Small intestine (tissue), 7 donors: ENCODE measurements around the gene NCAPD2. TPM values are rescaled to one million over a fixed set of nuclear protein-coding genes. Genes with fewer than 3 reads are reported as not detected.

ENCODE experiments used
- DNase-seq, 2 donors: peaks; one replicate each; pipeline versions ENCODE4 v3.0.0 to v3.0.0-alpha.2; 2013
- FAIRE-seq: peaks from 2 replicates; lab custom pipeline; 2012; peaks lifted over from hg19 to GRCh38; lab: Jason Lieb, UNC
- H3K27ac ChIP-seq, 3 donors: one replicate each; pipeline ENCODE4 v1.5.1; 2013; ENCODE audit warnings: low read length in 2 of 3, mild to moderate bottlenecking in 2 of 3, control low read depth in 1 of 3, inconsistent platforms in 1 of 3, low read depth in 1 of 3, moderate library complexity in 1 of 3
- H3K27me3 ChIP-seq, 3 donors: one replicate each; pipeline ENCODE4 v1.6.1; 2013; ENCODE audit warnings: low read length in 3 of 3, inconsistent platforms in 1 of 3; ENCODE audit not compliant: control insufficient read depth in 3 of 3, insufficient read depth in 3 of 3
- H3K36me3 ChIP-seq, 3 donors: one replicate each; pipeline ENCODE4 v1.6.1; 2013; ENCODE audit warnings: low read length in 3 of 3, inconsistent platforms in 1 of 3, low read depth in 1 of 3, mild to moderate bottlenecking in 1 of 3, moderate library complexity in 1 of 3; ENCODE audit not compliant: control insufficient read depth in 3 of 3, insufficient read depth in 2 of 3
- H3K4me1 ChIP-seq, 3 donors: one replicate each; pipeline ENCODE4 v1.6.1; 2013; ENCODE audit warnings: low read length in 2 of 3, inconsistent platforms in 1 of 3, low read depth in 1 of 3, mild to moderate bottlenecking in 1 of 3, moderate library complexity in 1 of 3; ENCODE audit not compliant: control insufficient read depth in 3 of 3, insufficient read depth in 2 of 3
- H3K4me3 ChIP-seq, 3 donors: one replicate each; pipeline ENCODE4 v1.5.1; 2013; ENCODE audit warnings: low read length in 3 of 3, control low read depth in 1 of 3, inconsistent platforms in 1 of 3, low read depth in 1 of 3, mild to moderate bottlenecking in 1 of 3, moderate library complexity in 1 of 3
- H3K9me3 ChIP-seq, 2 donors: one replicate each; pipeline ENCODE4 v1.6.1; 2013; ENCODE audit warnings: low read depth in 1 of 2, low read length in 1 of 2; ENCODE audit not compliant: control insufficient read depth in 2 of 2, insufficient read depth in 1 of 2
- WGBS, 3 donors: extraction: QIAGEN DNeasy Blood & Tissue Kit; methylation state at CpG; one replicate each; pipeline ENCODE4 v1.1.7; 2013; 5-methylcytosine and 5-hydroxymethylcytosine counted together
- polyA plus RNA-seq, 4 donors: library from polyadenylated mRNA; stranded (reverse) in 3 of 4; unstranded in 1 of 4; fragments of 200-250 nt in 3 of 4; fragments of 120-200 nt in 1 of 4; gene quantifications; one replicate each; pipeline versions ENCODE4 v1.2.1 to v1.2.3, GENCODE V29; 2013
- donor health status: healthy with polysubstance abuse.
- donor health status: control.
- donor health status: control.
- donor health status: Bipolar disorder and iron deficiency.
- donor health status: healthy.

NCAPD2 gene
- polyA plus RNA-seq, 4 donors, result 6.5 to 39.1 (median 22.1) TPM

DNA sequence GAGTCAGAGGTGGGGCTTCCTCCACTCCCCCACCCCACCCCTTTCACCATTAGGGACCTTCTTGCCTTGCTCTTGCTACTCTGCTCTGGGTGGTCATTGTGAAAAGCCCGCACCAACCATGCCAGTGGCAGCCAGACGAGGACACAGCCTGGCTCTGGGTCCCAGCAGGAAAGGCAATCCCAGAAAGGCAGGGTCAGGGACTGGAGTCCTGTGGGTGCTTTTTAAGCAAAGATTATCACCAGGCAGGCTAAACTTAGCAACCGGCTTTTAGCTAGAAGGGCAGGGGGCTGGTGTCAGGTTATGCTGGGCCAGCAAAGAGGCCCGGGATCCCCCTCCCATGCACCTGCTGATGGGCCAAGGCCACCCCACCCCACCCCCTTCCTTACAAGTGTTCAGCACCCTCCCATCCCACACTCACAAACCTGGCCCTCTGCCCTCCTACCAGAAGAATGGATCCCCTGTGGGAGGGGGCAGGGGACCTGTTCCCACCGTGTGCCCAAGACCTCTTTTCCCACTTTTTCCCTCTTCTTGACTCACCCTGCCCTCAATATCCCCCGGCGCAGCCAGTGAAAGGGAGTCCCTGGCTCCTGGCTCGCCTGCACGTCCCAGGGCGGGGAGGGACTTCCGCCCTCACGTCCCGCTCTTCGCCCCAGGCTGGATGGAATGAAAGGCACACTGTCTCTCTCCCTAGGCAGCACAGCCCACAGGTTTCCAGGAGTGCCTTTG is 39.2 kb downstream of the NCAPD2 start:
- 2 to 3% (median 2%) methylated on average over 13 to 14 of the region's 14 CpGs for WGBS, 3 donors
- Histone ChIP-seq H3K27ac (peak overlapping the region; percentile 88 to 99 (median 89)), H3K4me3 (peak overlapping the region; percentile 41 to 78 (median 73)), H3K36me3 (peaks cover 26 to 72% (median 30%) of the 10 kb centered on the region in 3 donors), H3K4me1 (peaks cover 4 to 41% (median 4%) of the 10 kb centered on the region in 3 donors), H3K27me3 (no peaks in the 10 kb centered on the region), H3K9me3 (no peaks in the 10 kb centered on the region)
- FAIRE-seq (no peak), DNase-seq (peak in 1 of 2 donors; percentile 81)

DNA sequence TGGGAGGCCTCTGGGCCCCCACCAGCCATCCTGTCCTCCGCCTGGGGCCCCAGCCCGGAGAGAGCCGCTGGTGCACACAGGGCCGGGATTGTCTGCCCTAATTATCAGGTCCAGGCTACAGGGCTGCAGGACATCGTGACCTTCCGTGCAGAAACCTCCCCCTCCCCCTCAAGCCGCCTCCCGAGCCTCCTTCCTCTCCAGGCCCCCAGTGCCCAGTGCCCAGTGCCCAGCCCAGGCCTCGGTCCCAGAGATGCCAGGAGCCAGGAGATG is 39.7 kb downstream of the NCAPD2 start:
- Histone ChIP-seq H3K4me1 (peaks cover 4 to 41% (median 4%) of the 10 kb centered on the region in 3 donors), H3K4me3 (peak overlapping the region; percentile 41 to 78 (median 73)), H3K27ac (peak overlapping the region; percentile 88 to 99 (median 89)), H3K27me3 (no peaks in the 10 kb centered on the region), H3K9me3 (no peaks in the 10 kb centered on the region), H3K36me3 (peaks cover 26 to 72% (median 31%) of the 10 kb centered on the region in 3 donors)
- 0 to 5% (median 0%) methylated on average over 7 to 9 of the region's 9 CpGs for WGBS, 3 donors
- DNase-seq, result peak in 1 of 2 donors; percentile 91
- no peak for FAIRE-seq

DNA sequence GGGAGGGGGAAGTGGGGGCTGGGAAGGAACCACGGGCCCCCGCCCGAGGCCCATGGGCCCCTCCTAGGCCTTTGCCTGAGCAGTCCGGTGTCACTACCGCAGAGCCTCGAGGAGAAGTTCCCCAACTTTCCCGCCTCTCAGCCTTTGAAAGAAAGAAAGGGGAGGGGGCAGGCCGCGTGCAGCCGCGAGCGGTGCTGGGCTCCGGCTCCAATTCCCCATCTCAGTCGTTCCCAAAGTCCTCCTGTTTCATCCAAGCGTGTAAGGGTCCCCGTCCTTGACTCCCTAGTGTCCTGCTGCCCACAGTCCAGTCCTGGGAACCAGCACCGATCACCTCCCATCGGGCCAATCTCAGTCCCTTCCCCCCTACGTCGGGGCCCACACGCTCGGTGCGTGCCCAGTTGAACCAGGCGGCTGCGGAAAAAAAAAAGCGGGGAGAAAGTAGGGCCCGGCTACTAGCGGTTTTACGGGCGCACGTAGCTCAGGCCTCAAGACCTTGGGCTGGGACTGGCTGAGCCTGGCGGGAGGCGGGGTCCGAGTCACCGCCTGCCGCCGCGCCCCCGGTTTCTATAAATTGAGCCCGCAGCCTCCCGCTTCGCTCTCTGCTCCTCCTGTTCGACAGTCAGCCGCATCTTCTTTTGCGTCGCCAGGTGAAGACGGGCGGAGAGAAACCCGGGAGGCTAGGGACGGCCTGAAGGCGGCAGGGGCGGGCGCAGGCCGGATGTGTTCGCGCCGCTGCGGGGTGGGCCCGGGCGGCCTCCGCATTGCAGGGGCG is 40.2 kb downstream of the NCAPD2 start, which contains the start of gene GAPDH:
TSS of gene GAPDH (plus strand) at position 595 of the 772 bp plus-strand sequence. CDS start 316 bp downstream, outside the sequence.
- peaks cover 23 to 72% (median 27%) of the 10 kb centered on the region in 3 donors for H3K36me3 ChIP-seq
- H3K27ac ChIP-seq, result peak within 1 kb of the TSS; percentile 88 to 99 (median 89)
- H3K4me1 ChIP-seq, result peaks cover 4 to 41% (median 4%) of the 10 kb centered on the region in 3 donors
- no peaks in the 10 kb centered on the region for H3K9me3 ChIP-seq
- FAIRE-seq (no peak), DNase-seq (peak; percentile 97 to 98)
- peak within 1 kb of the TSS; percentile 73 to 99 (median 78) for H3K4me3 ChIP-seq
- no peaks in the 10 kb centered on the region for H3K27me3 ChIP-seq
- WGBS, 3 donors, result 1% methylated on average over 50 to 62 of the region's 62 CpGs

GRCh38 chr12:6534695-6534944 is 40.7 kb downstream of the NCAPD2 start:
- Histone ChIP-seq H3K4me1 (peaks cover 4 to 42% (median 4%) of the 10 kb centered on the region in 3 donors), H3K4me3 (peak overlapping the region; percentile 73 to 99 (median 78)), H3K27me3 (no peaks in the 10 kb centered on the region), H3K36me3 (peaks cover 22 to 72% (median 22%) of the 10 kb centered on the region in 3 donors), H3K27ac (peak overlapping the region; percentile 88 to 99 (median 89)), H3K9me3 (no peaks in the 10 kb centered on the region)
- no peak for FAIRE-seq
- DNase-seq, result no peak
- 0% methylated on average over 8 to 25 of the region's 25 CpGs for WGBS, 3 donors

- Histone ChIP-seq H3K27ac (peak overlapping the region; percentile 88 to 99 (median 89)), H3K4me3 (peak overlapping the region; percentile 73 to 99 (median 78)), H3K4me1 (peaks cover 4 to 47% (median 4%) of the 10 kb centered on the region in 3 donors), H3K27me3 (no peaks in the 10 kb centered on the region), H3K36me3 (peaks cover 20 to 70% (median 22%) of the 10 kb centered on the region in 3 donors), H3K9me3 (no peaks in the 10 kb centered on the region)
- no peak for FAIRE-seq
- WGBS, 3 donors, result 0 to 1% (median 1%) methylated on average over 40 to 52 of the region's 52 CpGs
- DNase-seq, result peak; percentile 74 to 79
These were observed 41.2 kb downstream of the NCAPD2 start for GRCh38 chr12:6534945-6535696.

- Histone ChIP-seq H3K4me1 (peaks cover 4 to 50% (median 4%) of the 10 kb centered on the region in 3 donors), H3K36me3 (peaks cover 15 to 68% (median 22%) of the 10 kb centered on the region in 3 donors), H3K4me3 (peak overlapping the region; percentile 73 to 99 (median 78)), H3K27ac (peak overlapping the region; percentile 88 to 99 (median 89)), H3K9me3 (no peaks in the 10 kb centered on the region), H3K27me3 (no peaks in the 10 kb centered on the region)
- 0 to 3% (median 3%) methylated on average over 5 to 6 of the region's 6 CpGs for whole genome bisulfite sequencing, 3 donors
- FAIRE-seq (no peak), DNase-seq (no peak)
These were observed 41.7 kb downstream of the NCAPD2 start for GRCh38 chr12:6535697-6535946.

DNA sequence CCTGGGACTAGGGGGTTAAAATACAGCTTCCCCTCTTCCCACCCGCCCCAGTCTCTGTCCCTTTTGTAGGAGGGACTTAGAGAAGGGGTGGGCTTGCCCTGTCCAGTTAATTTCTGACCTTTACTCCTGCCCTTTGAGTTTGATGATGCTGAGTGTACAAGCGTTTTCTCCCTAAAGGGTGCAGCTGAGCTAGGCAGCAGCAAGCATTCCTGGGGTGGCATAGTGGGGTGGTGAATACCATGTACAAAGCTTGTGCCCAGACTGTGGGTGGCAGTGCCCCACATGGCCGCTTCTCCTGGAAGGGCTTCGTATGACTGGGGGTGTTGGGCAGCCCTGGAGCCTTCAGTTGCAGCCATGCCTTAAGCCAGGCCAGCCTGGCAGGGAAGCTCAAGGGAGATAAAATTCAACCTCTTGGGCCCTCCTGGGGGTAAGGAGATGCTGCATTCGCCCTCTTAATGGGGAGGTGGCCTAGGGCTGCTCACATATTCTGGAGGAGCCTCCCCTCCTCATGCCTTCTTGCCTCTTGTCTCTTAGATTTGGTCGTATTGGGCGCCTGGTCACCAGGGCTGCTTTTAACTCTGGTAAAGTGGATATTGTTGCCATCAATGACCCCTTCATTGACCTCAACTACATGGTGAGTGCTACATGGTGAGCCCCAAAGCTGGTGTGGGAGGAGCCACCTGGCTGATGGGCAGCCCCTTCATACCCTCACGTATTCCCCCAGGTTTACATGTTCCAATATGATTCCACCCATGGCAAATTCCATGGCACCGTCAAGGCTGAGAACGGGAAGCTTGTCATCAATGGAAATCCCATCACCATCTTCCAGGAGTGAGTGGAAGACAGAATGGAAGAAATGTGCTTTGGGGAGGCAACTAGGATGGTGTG is 42.3 kb downstream of the NCAPD2 start:
- FAIRE-seq (no peak), DNase-seq (peak in 1 of 2 donors; percentile 48)
- Histone ChIP-seq H3K36me3 (peaks cover 12 to 63% (median 20%) of the 10 kb centered on the region in 3 donors), H3K9me3 (no peaks in the 10 kb centered on the region), H3K27ac (peak overlapping the region; percentile 88 to 99 (median 89)), H3K4me1 (peaks cover 6 to 56% (median 6%) of the 10 kb centered on the region in 3 donors), H3K27me3 (no peaks in the 10 kb centered on the region), H3K4me3 (peak overlapping the region; percentile 73 to 99 (median 78))
- WGBS, 3 donors, result 26 to 40% (median 37%) methylated on average over 10 of the region's 10 CpGs
